NCI-H82 (cell line): ENCODE data around the gene MARK2.
A peak's percentile ranks its signal among the peaks of the same experiment; 100 is the strongest.
"Not testable (repeated sequence)": the region's sequence is repeated elsewhere in the genome, so short reads cannot be mapped to it uniquely, and the experiment has no call there.

Source experiments
- DNase-seq: peaks from one replicate; lab custom pipeline; 2025; lab: John Stamatoyannopoulos, UW

Gene MARK2

GRCh38 chr11:63838678-63839507, at the start of gene MARK2:
TSS of gene MARK2 (plus strand) at chr11:63839110. CDS start at chr11:63839507, 397 bp downstream.
- DNase-seq: peak; percentile 98

- DNase-seq: no peak
Measured at GRCh38 chr11:63791495-63792167, 47.3 kb upstream of the MARK2 start.

GRCh38 chr11:63793161-63793560, 45.7 kb upstream of the MARK2 start:
- DNase-seq: no peak

GRCh38 chr11:63795066-63795465, 43.8 kb upstream of the MARK2 start:
- DNase-seq: no peak

- DNase-seq: no peak
Measured at GRCh38 chr11:63800921-63801320, 38.0 kb upstream of the MARK2 start.

- peak; percentile 69 for DNase-seq
Measured at GRCh38 chr11:63802637-63803414, 36.1 kb upstream of the MARK2 start.

- no peak for DNase-seq
Measured at GRCh38 chr11:63804259-63804658, 34.7 kb upstream of the MARK2 start.

GRCh38 chr11:63805844-63806415, 33.0 kb upstream of the MARK2 start:
- no peak for DNase-seq

- DNase-seq: not testable (repeated sequence)
Measured at GRCh38 chr11:63810383-63810782, 28.5 kb upstream of the MARK2 start.

GRCh38 chr11:63811522-63811921, 27.4 kb upstream of the MARK2 start:
- peak; percentile 8 for DNase-seq

- DNase-seq: peak; percentile 77
Measured at GRCh38 chr11:63813035-63813562, 25.8 kb upstream of the MARK2 start, which contains the start of gene SPINDOC. TSS of gene SPINDOC (plus strand) at chr11:63813456. CDS start at chr11:63813687, 231 bp downstream.

GRCh38 chr11:63813563-63814382, 25.1 kb upstream of the MARK2 start:
- DNase-seq: peak; percentile 66

GRCh38 chr11:63814383-63814736, 24.6 kb upstream of the MARK2 start:
- DNase-seq: peak; percentile 34

- no peak for DNase-seq
Measured at GRCh38 chr11:63816166-63816565, 22.7 kb upstream of the MARK2 start.

- no peak for DNase-seq
Measured at GRCh38 chr11:63816732-63817131, 22.2 kb upstream of the MARK2 start.

GRCh38 chr11:63817758-63818498, 21.0 kb upstream of the MARK2 start:
- DNase-seq: no peak

GRCh38 chr11:63818609-63819008, 20.3 kb upstream of the MARK2 start:
- DNase-seq: no peak

GRCh38 chr11:63821411-63821810, 17.5 kb upstream of the MARK2 start:
- no peak for DNase-seq

GRCh38 chr11:63826471-63827190, 12.3 kb upstream of the MARK2 start:
- no peak for DNase-seq
